Brain microvascular endothelial cell (primary cell): Measurements from ENCODE around the gene DIPK1B.

Source experiments
- DNase-seq: peaks from one replicate; pipeline ENCODE4 v3.0.0-alpha.2; 2020
- H3K27ac ChIP-seq: fragments of 250-450 bp; sonication (Bioruptor Pico); 2 replicates; pipeline ENCODE4 v1.5.1; 2020; ENCODE audit warnings: mild to moderate bottlenecking, moderate library complexity
- H3K27me3 ChIP-seq: fragments of 250-450 bp; sonication (Bioruptor Pico); replicated peaks from 2 replicates; pipeline ENCODE4 v1.5.1; 2020; ENCODE audit warnings: mild to moderate bottlenecking
- H3K36me3 ChIP-seq: fragments of 250-450 bp; sonication (Bioruptor Pico); replicated peaks from 2 replicates; pipeline ENCODE4 v1.5.1; 2020; ENCODE audit warnings: mild to moderate bottlenecking
- H3K4me3 ChIP-seq: 2 replicates; pipeline ENCODE4 v1.5.1; 2011; ENCODE audit warnings: low read depth, mild to moderate bottlenecking, control low read depth, low read length, moderate library complexity
- in situ Hi-C: cut with HindIII; loops from 2 replicates; pipeline ENCODE4 v1.10.0; 2017; ENCODE audit warnings: low sequenced_read_pairs, low pct_ligation_motif_present
- TF ChIP-seq, protein P1 (sequence below): IDR thresholded peaks from 2 replicates; pipeline ENCODE4 v1.5.1; 2011; ENCODE audit warnings: low read depth, mild to moderate bottlenecking, moderate library complexity, low read length, control low read depth, inconsistent platforms; ENCODE audit errors: missing control alignments

DIPK1B gene

DNA sequence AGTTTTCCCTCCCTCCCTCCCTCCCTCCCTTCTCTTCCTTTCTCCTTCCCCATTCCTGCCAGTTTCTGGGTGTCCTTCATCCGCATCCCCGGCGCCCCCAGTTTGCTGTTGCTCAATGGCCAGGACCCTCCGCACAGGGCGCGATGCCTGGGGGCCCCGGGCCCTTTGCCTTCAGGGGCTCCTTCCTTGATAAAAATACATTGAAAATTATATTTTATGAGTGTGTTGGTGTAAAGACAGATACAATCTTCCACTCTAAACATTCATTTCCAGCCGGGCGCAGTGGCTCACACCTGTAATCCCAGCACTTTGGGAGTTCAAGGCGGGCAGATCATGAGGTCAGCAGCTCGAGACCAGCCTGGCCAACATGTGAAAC is 17.5 kb upstream of the DIPK1B start:
- no peak for DNase-seq
- TF ChIP-seq, protein P1, sequence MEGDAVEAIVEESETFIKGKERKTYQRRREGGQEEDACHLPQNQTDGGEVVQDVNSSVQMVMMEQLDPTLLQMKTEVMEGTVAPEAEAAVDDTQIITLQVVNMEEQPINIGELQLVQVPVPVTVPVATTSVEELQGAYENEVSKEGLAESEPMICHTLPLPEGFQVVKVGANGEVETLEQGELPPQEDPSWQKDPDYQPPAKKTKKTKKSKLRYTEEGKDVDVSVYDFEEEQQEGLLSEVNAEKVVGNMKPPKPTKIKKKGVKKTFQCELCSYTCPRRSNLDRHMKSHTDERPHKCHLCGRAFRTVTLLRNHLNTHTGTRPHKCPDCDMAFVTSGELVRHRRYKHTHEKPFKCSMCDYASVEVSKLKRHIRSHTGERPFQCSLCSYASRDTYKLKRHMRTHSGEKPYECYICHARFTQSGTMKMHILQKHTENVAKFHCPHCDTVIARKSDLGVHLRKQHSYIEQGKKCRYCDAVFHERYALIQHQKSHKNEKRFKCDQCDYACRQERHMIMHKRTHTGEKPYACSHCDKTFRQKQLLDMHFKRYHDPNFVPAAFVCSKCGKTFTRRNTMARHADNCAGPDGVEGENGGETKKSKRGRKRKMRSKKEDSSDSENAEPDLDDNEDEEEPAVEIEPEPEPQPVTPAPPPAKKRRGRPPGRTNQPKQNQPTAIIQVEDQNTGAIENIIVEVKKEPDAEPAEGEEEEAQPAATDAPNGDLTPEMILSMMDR: no peak
- Histone ChIP-seq H3K4me3 (no peak overlapping the region), H3K27ac (no peak overlapping the region), H3K36me3 (no peaks in the 10 kb centered on the region), H3K27me3 (peaks cover 2% of the 10 kb centered on the region)
- in situ Hi-C loops: no loop called here

DNA sequence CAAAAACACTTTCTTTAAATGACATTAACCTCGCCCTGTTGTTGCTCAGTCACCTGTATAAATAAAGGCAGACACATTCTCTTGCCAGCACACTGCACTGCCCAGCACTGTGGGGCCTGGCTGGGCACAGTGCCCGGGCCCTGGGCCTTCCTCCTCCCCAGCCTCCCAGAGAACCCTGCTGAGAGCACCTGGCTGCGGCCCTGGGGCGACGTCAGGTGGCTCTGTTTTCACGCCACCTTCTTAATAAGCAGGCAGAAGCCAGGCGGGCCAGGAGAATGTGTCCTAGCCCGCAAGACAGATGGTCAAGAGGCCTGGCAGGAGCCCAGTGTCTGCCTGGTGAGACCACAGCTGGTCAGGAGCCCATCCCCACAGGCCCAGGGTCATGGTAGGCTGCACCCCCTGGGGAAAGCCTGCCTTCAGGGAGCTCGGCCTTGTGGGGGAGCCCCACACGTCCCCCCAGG is 16.9 kb upstream of the DIPK1B start:
- in situ Hi-C loops: no loop called here
- DNase-seq: no peak
- TF ChIP-seq, protein P1: no peak

DNA sequence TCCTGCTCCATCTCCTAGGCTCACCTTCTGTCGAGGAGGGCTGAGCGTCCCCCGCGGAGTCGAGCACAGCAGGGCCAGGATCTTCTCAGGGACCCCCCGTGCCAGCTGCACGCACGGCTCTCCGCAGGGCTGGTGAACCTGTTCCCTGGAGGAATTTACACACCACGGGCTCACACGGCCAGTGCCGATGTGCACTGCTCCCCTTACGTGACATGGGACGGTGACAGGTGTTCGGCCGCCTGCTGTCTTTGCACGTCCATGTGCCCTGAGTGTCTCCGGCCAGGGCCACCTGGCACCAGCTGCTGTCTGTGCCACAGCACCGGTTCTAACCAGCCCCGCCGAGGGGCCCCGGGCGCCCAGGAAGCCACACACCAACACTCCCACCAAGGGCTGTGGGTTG is 16.4 kb upstream of the DIPK1B start:
- no peak overlapping the region for H3K4me3 ChIP-seq
- TF ChIP-seq, protein P1: no peak
- no peaks in the 10 kb centered on the region for H3K36me3 ChIP-seq
- H3K27ac ChIP-seq: no peak overlapping the region
- in situ Hi-C loops: no loop called here
- no peak for DNase-seq
- H3K27me3 ChIP-seq: peaks cover 2% of the 10 kb centered on the region

More for the DNA sequence above, 16.9 kb upstream of the DIPK1B start:
- no peaks in the 10 kb centered on the region for H3K36me3 ChIP-seq
- H3K27ac ChIP-seq: no peak overlapping the region
- no peak overlapping the region for H3K4me3 ChIP-seq
- H3K27me3 ChIP-seq: peaks cover 2% of the 10 kb centered on the region

DNA sequence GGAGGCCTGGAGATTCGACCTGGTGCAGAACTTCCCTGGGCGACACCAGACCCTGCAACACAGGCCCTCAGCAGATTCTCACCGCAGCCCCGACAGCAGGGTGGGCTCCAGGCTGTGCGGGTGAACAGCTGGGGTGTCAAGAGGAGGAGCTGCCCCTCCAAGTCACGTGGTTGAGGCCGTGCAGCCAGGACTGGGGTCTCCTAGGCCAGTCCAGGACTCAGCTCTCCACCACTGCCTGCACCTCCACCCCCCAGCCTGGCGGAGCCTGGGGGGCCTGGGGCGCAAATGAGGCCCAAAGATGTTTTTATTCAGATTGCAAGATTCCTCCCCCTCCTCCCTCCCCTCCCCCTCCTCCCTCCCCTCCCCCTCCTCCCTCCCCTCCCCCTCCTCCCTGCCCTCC is 15.9 kb upstream of the DIPK1B start:
- H3K36me3 ChIP-seq: no peaks in the 10 kb centered on the region
- H3K4me3 ChIP-seq: no peak overlapping the region
- DNase-seq: no peak
- H3K27me3 ChIP-seq: peaks cover 7% of the 10 kb centered on the region
- no peak overlapping the region for H3K27ac ChIP-seq
- TF ChIP-seq, protein P1: no peak
- in situ Hi-C loops: no loop called here

DNA sequence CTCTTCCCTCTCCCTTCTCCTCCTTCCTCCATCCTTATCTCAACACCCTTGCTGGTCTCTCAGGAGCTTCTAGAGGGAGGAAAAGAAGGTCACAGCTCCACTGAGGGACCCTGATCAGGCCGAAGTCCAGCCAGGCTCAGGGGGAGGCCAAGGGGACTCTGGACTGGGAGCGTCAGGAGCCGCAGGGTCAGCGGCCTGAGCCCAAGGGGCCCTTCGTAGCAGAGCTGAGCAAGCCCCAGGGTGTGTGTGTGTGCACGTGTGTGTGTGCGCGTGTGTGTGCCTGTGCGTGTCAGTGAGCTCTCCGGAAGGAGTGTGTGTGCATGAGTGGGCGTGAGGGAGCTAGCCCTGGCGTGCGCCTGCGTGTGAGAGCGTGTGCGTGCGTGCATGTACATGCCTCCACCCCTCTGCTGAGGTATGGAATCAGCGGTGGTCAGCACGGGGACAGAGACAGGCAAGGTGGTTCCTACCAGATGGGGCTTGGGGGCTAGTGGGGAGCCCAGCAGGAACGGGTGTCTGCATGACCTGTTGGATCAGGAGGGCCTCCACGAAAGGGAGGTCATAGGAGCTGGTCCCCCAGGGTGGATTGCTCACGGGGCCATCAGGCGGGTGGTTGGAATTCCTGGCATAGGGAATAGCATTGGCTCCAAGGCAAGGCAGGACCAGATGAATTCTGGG is 15.1 kb upstream of the DIPK1B start:
- in situ Hi-C loops: no loop called here
- Histone ChIP-seq H3K4me3 (no peak overlapping the region), H3K27ac (no peak overlapping the region), H3K27me3 (peaks cover 12% of the 10 kb centered on the region), H3K36me3 (no peaks in the 10 kb centered on the region)
- TF ChIP-seq, protein P1: no peak
- no peak for DNase-seq
